ENCODE results near the gene SH2B2.

The SH2B2 gene

DNA sequence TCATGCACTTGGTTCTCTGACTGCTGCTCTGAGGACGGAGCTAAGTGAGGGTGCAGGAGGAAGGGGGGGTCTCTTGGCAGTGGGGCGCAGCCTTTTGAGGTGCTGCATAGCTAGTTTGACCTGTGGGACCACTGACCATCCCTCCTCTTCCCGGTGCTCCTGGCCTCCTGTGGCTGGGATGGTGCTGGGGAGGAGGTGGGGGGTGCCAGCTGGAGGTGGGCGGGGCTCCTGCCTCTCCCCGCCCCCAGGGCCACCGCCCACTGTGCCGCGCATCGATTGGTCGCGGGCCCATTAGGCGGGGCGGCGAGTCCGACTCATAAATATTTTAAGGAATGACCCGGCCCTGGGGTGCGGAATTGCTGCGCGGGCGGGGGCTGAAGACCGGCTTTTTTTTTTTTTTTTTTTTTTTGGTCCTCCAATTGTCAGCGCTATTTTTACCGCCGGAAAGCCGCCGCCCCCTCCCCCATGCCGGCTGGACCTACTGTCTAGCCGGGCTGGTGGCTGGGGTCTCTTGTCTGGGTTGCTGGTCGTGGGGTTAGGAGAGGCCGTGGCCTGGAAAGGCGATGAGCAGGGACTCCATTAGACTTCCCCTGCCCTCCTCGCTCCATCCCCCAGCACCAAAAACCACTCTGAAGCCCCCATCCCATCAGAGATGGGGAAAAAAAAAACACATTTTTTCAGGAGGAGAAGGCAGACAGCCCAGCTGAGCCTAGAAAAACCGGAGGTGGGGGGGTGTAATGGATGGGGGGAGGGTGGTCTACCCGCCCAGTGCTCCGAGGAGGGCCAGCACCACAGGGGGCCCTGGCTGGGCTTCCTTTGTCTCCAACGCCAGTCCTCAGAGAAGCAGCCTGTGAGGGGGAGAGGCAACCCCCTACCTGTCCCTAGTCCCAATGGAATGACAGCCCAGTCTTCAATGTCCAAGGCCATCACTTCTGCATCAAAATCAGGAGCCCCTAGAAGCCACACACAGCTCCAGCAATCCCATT, 6.4 kb downstream of the SH2B2 start:
- H2BK15ac ChIP-seq (ENCODE audit: low read depth, poor library complexity, severe bottlenecking): no peak overlapping the region
- H2AK5ac ChIP-seq (ENCODE audit: low read length, severe bottlenecking): no peak overlapping the region
- no peak overlapping the region for H3K18ac ChIP-seq (ENCODE audit: low read depth in 1 of 2, low read length in 2 of 2)
- no peak overlapping the region for H3K4me2 ChIP-seq (ENCODE audit: low read length, poor library complexity, severe bottlenecking)
- H2BK120ac ChIP-seq (ENCODE audit: low read depth, low read length): no peak overlapping the region
- 17% methylated on average over 18 of the region's 36 CpGs for WGBS
- no peak overlapping the region for H3K4me3 ChIP-seq (ENCODE audit: insufficient read depth in 1 of 2, low read depth in 1 of 2, low read length in 2 of 2)
- no peak overlapping the region for H4K8ac ChIP-seq (ENCODE audit: low read length)
- no peak overlapping the region for H2BK12ac ChIP-seq (ENCODE audit: low read length in 2 of 2)
- DNase-seq: no peak
- H3K27me3 ChIP-seq (ENCODE audit: control insufficient read depth in 1 of 2, insufficient read depth in 1 of 2, low read length in 2 of 2): peaks cover 16 to 63% of the 10 kb centered on the region in 2 experiments
- H3K27ac ChIP-seq (ENCODE audit: low read length, poor library complexity, severe bottlenecking): no peak overlapping the region
- H3K4ac ChIP-seq (ENCODE audit: low read depth in 1 of 2, low read length in 2 of 2): no peak overlapping the region
- no peak overlapping the region for H3K23ac ChIP-seq (ENCODE audit: low read length in 2 of 2)
- H3K79me1 ChIP-seq (replicated peaks; ENCODE audit: low read length, poor library complexity, severe bottlenecking): peaks cover 23% of the 10 kb centered on the region
- peaks cover 0 to 5% of the 10 kb centered on the region in 2 experiments for H3K36me3 ChIP-seq (ENCODE audit: control insufficient read depth in 1 of 2, insufficient read depth in 2 of 2, low read depth in 1 of 2, low read length in 2 of 2)
- no peak overlapping the region for H3K14ac ChIP-seq (ENCODE audit: low read length in 2 of 2)
- no peaks in the 10 kb centered on the region for H3K9me3 ChIP-seq (ENCODE audit: control insufficient read depth, low read length)
- peaks cover 13% of the 10 kb centered on the region for H3K4me1 ChIP-seq (ENCODE audit: control insufficient read depth, insufficient read depth, low read depth, low read length)
- no peak overlapping the region for H2AFZ ChIP-seq (ENCODE audit: low read depth, low read length)
- no peak overlapping the region for H2BK5ac ChIP-seq (ENCODE audit: low read depth, low read length, poor library complexity, severe bottlenecking)
- no peak overlapping the region for H4K91ac ChIP-seq (ENCODE audit: low read length)
- H3K9ac ChIP-seq (ENCODE audit: low read length): no peak overlapping the region

DNA sequence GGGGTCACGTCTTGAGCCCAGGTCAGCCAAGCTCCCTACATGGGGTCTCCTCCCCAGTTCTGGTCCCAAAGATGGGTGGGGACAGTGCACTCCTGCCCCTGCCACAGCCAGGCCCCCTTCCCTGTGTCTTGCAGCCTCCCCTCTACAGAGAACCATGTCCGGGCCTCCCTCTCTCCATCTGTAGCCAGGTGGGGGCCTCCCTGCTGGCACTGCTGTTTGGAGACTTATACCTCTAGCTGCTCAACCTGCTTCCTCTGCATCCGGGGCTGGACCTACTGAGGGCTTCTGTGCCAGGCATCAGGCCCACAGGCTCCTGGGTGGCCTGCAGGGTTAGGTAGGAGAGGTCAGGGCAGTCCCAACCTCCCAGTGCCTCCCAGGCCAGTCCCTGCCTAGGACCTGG, 7.9 kb downstream of the SH2B2 start:
- H3K36me3 ChIP-seq (ENCODE audit: control insufficient read depth in 1 of 2, insufficient read depth in 2 of 2, low read depth in 1 of 2, low read length in 2 of 2): peaks cover 0 to 5% of the 10 kb centered on the region in 2 experiments
- H2BK5ac ChIP-seq (ENCODE audit: low read depth, low read length, poor library complexity, severe bottlenecking): no peak overlapping the region
- no peak overlapping the region for H3K4me2 ChIP-seq (ENCODE audit: low read length, poor library complexity, severe bottlenecking)
- H2BK120ac ChIP-seq (ENCODE audit: low read depth, low read length): no peak overlapping the region
- no peak overlapping the region for H2AFZ ChIP-seq (ENCODE audit: low read depth, low read length)
- H3K79me1 ChIP-seq (replicated peaks; ENCODE audit: low read length, poor library complexity, severe bottlenecking): peaks cover 15% of the 10 kb centered on the region
- H3K27me3 ChIP-seq (ENCODE audit: control insufficient read depth in 1 of 2, insufficient read depth in 1 of 2, low read length in 2 of 2): peaks cover 16 to 71% of the 10 kb centered on the region in 2 experiments
- peaks cover 5% of the 10 kb centered on the region for H3K4me1 ChIP-seq (ENCODE audit: control insufficient read depth, insufficient read depth, low read depth, low read length)
- no peak overlapping the region for H4K91ac ChIP-seq (ENCODE audit: low read length)
- H3K4ac ChIP-seq (ENCODE audit: low read depth in 1 of 2, low read length in 2 of 2): no peak overlapping the region
- H3K9me3 ChIP-seq (ENCODE audit: control insufficient read depth, low read length): no peaks in the 10 kb centered on the region
- no peak for DNase-seq
- H2AK5ac ChIP-seq (ENCODE audit: low read length, severe bottlenecking): no peak overlapping the region
- H2BK12ac ChIP-seq (ENCODE audit: low read length in 2 of 2): no peak overlapping the region
- H3K4me3 ChIP-seq (ENCODE audit: insufficient read depth in 1 of 2, low read depth in 1 of 2, low read length in 2 of 2): no peak overlapping the region
- no peak overlapping the region for H3K18ac ChIP-seq (ENCODE audit: low read depth in 1 of 2, low read length in 2 of 2)
- H3K14ac ChIP-seq (ENCODE audit: low read length in 2 of 2): no peak overlapping the region
- no peak overlapping the region for H4K8ac ChIP-seq (ENCODE audit: low read length)
- WGBS: 93% methylated on average over 3 of the region's 3 CpGs
- H2BK15ac ChIP-seq (ENCODE audit: low read depth, poor library complexity, severe bottlenecking): no peak overlapping the region
- H3K23ac ChIP-seq (ENCODE audit: low read length in 2 of 2): no peak overlapping the region
- no peak overlapping the region for H3K9ac ChIP-seq (ENCODE audit: low read length)
- no peak overlapping the region for H3K27ac ChIP-seq (ENCODE audit: low read length, poor library complexity, severe bottlenecking)

GRCh38 chr7:102295346-102296178, 8.9 kb downstream of the SH2B2 start:
- WGBS: 58% methylated on average over 11 of the region's 12 CpGs
- H3K18ac ChIP-seq (ENCODE audit: low read depth in 1 of 2, low read length in 2 of 2): no peak overlapping the region
- H3K36me3 ChIP-seq (ENCODE audit: control insufficient read depth in 1 of 2, insufficient read depth in 2 of 2, low read depth in 1 of 2, low read length in 2 of 2): peaks cover 0 to 10% of the 10 kb centered on the region in 2 experiments
- no peak overlapping the region for H2BK120ac ChIP-seq (ENCODE audit: low read depth, low read length)
- no peak overlapping the region for H3K27ac ChIP-seq (ENCODE audit: low read length, poor library complexity, severe bottlenecking)
- H3K9ac ChIP-seq (ENCODE audit: low read length): no peak overlapping the region
- peaks cover 11% of the 10 kb centered on the region for H3K79me1 ChIP-seq (replicated peaks; ENCODE audit: low read length, poor library complexity, severe bottlenecking)
- H3K4me2 ChIP-seq (ENCODE audit: low read length, poor library complexity, severe bottlenecking): no peak overlapping the region
- no peak for DNase-seq
- no peak overlapping the region for H3K4ac ChIP-seq (ENCODE audit: low read depth in 1 of 2, low read length in 2 of 2)
- H2AK5ac ChIP-seq (ENCODE audit: low read length, severe bottlenecking): no peak overlapping the region
- no peaks in the 10 kb centered on the region for H3K9me3 ChIP-seq (ENCODE audit: control insufficient read depth, low read length)
- no peak overlapping the region for H4K91ac ChIP-seq (ENCODE audit: low read length)
- H3K4me3 ChIP-seq (ENCODE audit: insufficient read depth in 1 of 2, low read depth in 1 of 2, low read length in 2 of 2): no peak overlapping the region
- no peak overlapping the region for H2BK15ac ChIP-seq (ENCODE audit: low read depth, poor library complexity, severe bottlenecking)
- H4K8ac ChIP-seq (ENCODE audit: low read length): no peak overlapping the region
- H3K23ac ChIP-seq (ENCODE audit: low read length in 2 of 2): no peak overlapping the region
- peaks cover 5% of the 10 kb centered on the region for H3K4me1 ChIP-seq (ENCODE audit: control insufficient read depth, insufficient read depth, low read depth, low read length)
- H2AFZ ChIP-seq (ENCODE audit: low read depth, low read length): no peak overlapping the region
- no peak overlapping the region for H2BK5ac ChIP-seq (ENCODE audit: low read depth, low read length, poor library complexity, severe bottlenecking)
- H3K14ac ChIP-seq (ENCODE audit: low read length in 2 of 2): no peak overlapping the region
- no peak overlapping the region for H2BK12ac ChIP-seq (ENCODE audit: low read length in 2 of 2)
- peaks cover 16 to 79% of the 10 kb centered on the region in 2 experiments for H3K27me3 ChIP-seq (ENCODE audit: control insufficient read depth in 1 of 2, insufficient read depth in 1 of 2, low read length in 2 of 2)

- H3K4ac ChIP-seq (ENCODE audit: low read depth in 1 of 2, low read length in 2 of 2): no peak overlapping the region
- H3K79me1 ChIP-seq (replicated peaks; ENCODE audit: low read length, poor library complexity, severe bottlenecking): peaks cover 8% of the 10 kb centered on the region
- H3K14ac ChIP-seq (ENCODE audit: low read length in 2 of 2): no peak overlapping the region
- 87% methylated on average over 6 of the region's 6 CpGs for WGBS
- DNase-seq: no peak
- H3K27me3 ChIP-seq (ENCODE audit: control insufficient read depth in 1 of 2, insufficient read depth in 1 of 2, low read length in 2 of 2): peaks cover 16 to 79% of the 10 kb centered on the region in 2 experiments
- H4K8ac ChIP-seq (ENCODE audit: low read length): no peak overlapping the region
- H4K91ac ChIP-seq (ENCODE audit: low read length): no peak overlapping the region
- no peak overlapping the region for H2AK5ac ChIP-seq (ENCODE audit: low read length, severe bottlenecking)
- no peak overlapping the region for H2BK120ac ChIP-seq (ENCODE audit: low read depth, low read length)
- H3K23ac ChIP-seq (ENCODE audit: low read length in 2 of 2): no peak overlapping the region
- no peak overlapping the region for H3K27ac ChIP-seq (ENCODE audit: low read length, poor library complexity, severe bottlenecking)
- no peak overlapping the region for H3K4me2 ChIP-seq (ENCODE audit: low read length, poor library complexity, severe bottlenecking)
- H2BK5ac ChIP-seq (ENCODE audit: low read depth, low read length, poor library complexity, severe bottlenecking): no peak overlapping the region
- no peak overlapping the region for H2BK15ac ChIP-seq (ENCODE audit: low read depth, poor library complexity, severe bottlenecking)
- no peak overlapping the region for H3K9ac ChIP-seq (ENCODE audit: low read length)
- peaks cover 9% of the 10 kb centered on the region for H3K4me1 ChIP-seq (ENCODE audit: control insufficient read depth, insufficient read depth, low read depth, low read length)
- no peak overlapping the region for H3K18ac ChIP-seq (ENCODE audit: low read depth in 1 of 2, low read length in 2 of 2)
- peaks cover 0 to 15% of the 10 kb centered on the region in 2 experiments for H3K36me3 ChIP-seq (ENCODE audit: control insufficient read depth in 1 of 2, insufficient read depth in 2 of 2, low read depth in 1 of 2, low read length in 2 of 2)
- no peak overlapping the region for H2BK12ac ChIP-seq (ENCODE audit: low read length in 2 of 2)
- H3K9me3 ChIP-seq (ENCODE audit: control insufficient read depth, low read length): no peaks in the 10 kb centered on the region
- no peak overlapping the region for H3K4me3 ChIP-seq (ENCODE audit: insufficient read depth in 1 of 2, low read depth in 1 of 2, low read length in 2 of 2)
- H2AFZ ChIP-seq (ENCODE audit: low read depth, low read length): no peak overlapping the region
Observed at GRCh38 chr7:102296179-102296438, 9.4 kb downstream of the SH2B2 start.

Data from mesenchymal stem cell (in vitro differentiated cells and primary cell).